ENCODE data around the gene FLACC1. TPM values are rescaled to one million over a fixed set of nuclear protein-coding genes. Genes with fewer than 3 reads are reported as not detected.

FLACC1 gene
- polyA plus RNA-seq, 3 donors = 0.16 to 0.91 TPM; not detected in 1

- Histone ChIP-seq H2AFZ (ENCODE audit: insufficient read depth, low read depth, low read length, poor library complexity, severe bottlenecking) (no peak overlapping the region), H3K79me2 (ENCODE audit: insufficient read depth, low read length) (no peaks in the 10 kb centered on the region), H4K20me1 (ENCODE audit: insufficient read depth, low read length) (no peaks in the 10 kb centered on the region), H3K4me3 (replicated peaks in 1 of 3; ENCODE audit: low read depth in 2 of 3, low read length in 3 of 3) (no peak overlapping the region), H3K4me1 (ENCODE audit: control insufficient read depth in 1 of 2, insufficient read depth in 2 of 2, low read length in 2 of 2) (no peaks in the 10 kb centered on the region), H3K9ac (ENCODE audit: insufficient read depth, low read length, poor library complexity, severe bottlenecking) (no peak overlapping the region), H3K4me2 (replicated peaks; ENCODE audit: extremely low read depth, low read length, poor library complexity, severe bottlenecking) (no peak overlapping the region), H3K27ac (ENCODE audit: low read depth in 1 of 2, low read length in 2 of 2) (no peak overlapping the region), H3K36me3 (replicated peaks in 1 of 2; ENCODE audit: control insufficient read depth in 1 of 2, insufficient read depth in 2 of 2, low read length in 2 of 2) (peaks cover 28 to 72% of the 10 kb centered on the region in 2 donors), H3K27me3 (ENCODE audit: control insufficient read depth in 2 of 2, insufficient read depth in 2 of 2, low read length in 2 of 2) (no peaks in the 10 kb centered on the region), H3K9me3 (replicated peaks in 1 of 2; ENCODE audit: control insufficient read depth in 1 of 2, insufficient read depth in 1 of 2, low read length in 2 of 2) (no peaks in the 10 kb centered on the region)
- Mint-ChIP-seq H3K9me3 (peaks cover 0 to 10% (median 2%) of the 10 kb centered on the region in 7 donors), H3K4me3 (no peak overlapping the region), H3K27me3 (ENCODE audit: low read depth in 3 of 3) (no peaks in the 10 kb centered on the region), H3K4me1 (no peaks in the 10 kb centered on the region), H3K36me3 (peaks cover 52% of the 10 kb centered on the region in 2 donors), H3K27ac (peak overlapping the region in 1 of 7 donors; percentile 77)
- intact Hi-C loops (cut with micrococcal nuclease) = no loop called here
- DNase-seq = no peak
- WGBS (ENCODE audit: insufficient coverage) = no CpG with 5 or more reads among the region's 5 CpGs
- no peak for TF ChIP-seq CTCF (IDR thresholded peaks at IDR 0.05)
Observed at GRCh38 chr2:201378496-201379397, 21.6 kb upstream of the FLACC1 start.

DNA sequence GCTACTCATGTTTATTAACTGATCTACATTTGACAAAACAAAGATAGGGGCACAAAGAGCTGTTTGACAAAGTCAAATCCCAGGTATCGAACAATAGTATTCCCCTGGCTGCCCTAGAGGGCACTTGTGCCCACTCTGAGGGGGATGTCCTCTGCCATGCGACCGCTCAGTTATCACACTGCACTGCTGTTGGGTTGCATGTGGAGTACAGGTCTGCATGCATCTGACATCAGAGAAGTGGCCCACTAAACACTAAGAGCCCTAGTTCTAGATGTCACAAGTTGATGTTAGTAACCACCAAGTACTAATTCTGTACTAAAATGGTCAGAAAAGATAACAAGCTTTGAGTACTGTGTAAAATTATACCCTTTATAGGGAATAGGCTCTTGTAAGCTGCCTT is 20.1 kb upstream of the FLACC1 start:
- Histone ChIP-seq H3K4me1 (ENCODE audit: control insufficient read depth in 1 of 2, insufficient read depth in 2 of 2, low read length in 2 of 2) (no peaks in the 10 kb centered on the region), H3K36me3 (replicated peaks in 1 of 2; ENCODE audit: control insufficient read depth in 1 of 2, insufficient read depth in 2 of 2, low read length in 2 of 2) (peaks cover 20 to 57% of the 10 kb centered on the region in 2 donors), H3K27ac (ENCODE audit: low read depth in 1 of 2, low read length in 2 of 2) (no peak overlapping the region), H3K27me3 (ENCODE audit: control insufficient read depth in 2 of 2, insufficient read depth in 2 of 2, low read length in 2 of 2) (no peaks in the 10 kb centered on the region), H2AFZ (ENCODE audit: insufficient read depth, low read depth, low read length, poor library complexity, severe bottlenecking) (no peak overlapping the region), H3K4me3 (replicated peaks in 1 of 3; ENCODE audit: low read depth in 2 of 3, low read length in 3 of 3) (no peak overlapping the region), H3K4me2 (replicated peaks; ENCODE audit: extremely low read depth, low read length, poor library complexity, severe bottlenecking) (no peak overlapping the region), H3K9ac (ENCODE audit: insufficient read depth, low read length, poor library complexity, severe bottlenecking) (no peak overlapping the region), H3K9me3 (replicated peaks in 1 of 2; ENCODE audit: control insufficient read depth in 1 of 2, insufficient read depth in 1 of 2, low read length in 2 of 2) (no peaks in the 10 kb centered on the region), H3K79me2 (ENCODE audit: insufficient read depth, low read length) (no peaks in the 10 kb centered on the region), H4K20me1 (ENCODE audit: insufficient read depth, low read length) (no peaks in the 10 kb centered on the region)
- peaks cover 0 to 10% (median 6%) of the 10 kb centered on the region in 7 donors for H3K9me3 Mint-ChIP-seq
- no peaks in the 10 kb centered on the region for H3K27me3 Mint-ChIP-seq (ENCODE audit: low read depth in 3 of 3)
- no peak overlapping the region for H3K4me3 Mint-ChIP-seq
- intact Hi-C loops (cut with micrococcal nuclease) = no loop called here
- DNase-seq = no peak
- no peak for TF ChIP-seq CTCF (IDR thresholded peaks at IDR 0.05)
- H3K27ac Mint-ChIP-seq = peak overlapping the region in 1 of 7 donors; percentile 18
- 100% methylated on average over 3 of the region's 3 CpGs for WGBS (ENCODE audit: insufficient coverage)
- peaks cover 47 to 54% of the 10 kb centered on the region in 2 donors for H3K36me3 Mint-ChIP-seq
- no peaks in the 10 kb centered on the region for H3K4me1 Mint-ChIP-seq
